Omental fat pad (tissue), 4 donors: ENCODE measurements around the gene EP300. TPM values are rescaled to one million over a fixed set of nuclear protein-coding genes. Genes with fewer than 3 reads are reported as not detected.

Experiments
- ATAC-seq: fragments of 150-250 bp; one replicate; pipeline ENCODE4 v1.9.1; 2016; ENCODE audit warnings: mild to moderate bottlenecking, moderate library complexity; ENCODE audit not compliant: low FRiP score
- DNase-seq: peaks from one replicate; pipeline ENCODE4 v3.0.0-alpha.2; 2019; ENCODE audit warnings: low spot score
- small RNA-seq: library from RNA; depleted of rRNA; stranded (forward); fragments of <200 nt; gene quantifications from one replicate; pipeline ENCODE3, GENCODE V24; 2016
- total RNA-seq, 4 donors: library from RNA; depleted of rRNA; stranded (reverse); fragments of >200 nt; gene quantifications; one replicate each; pipeline ENCODE4 v1.1.0, GENCODE V29; 2016
- TF ChIP-seq, protein P1 (sequence below), 3 donors: fragments of 450-650 bp; IDR thresholded peaks; one replicate each; pipeline ENCODE4 v1.5.1; 2016 to 2017; ENCODE audit warnings: antibody characterized with exemption in 3 of 3, mild to moderate bottlenecking in 3 of 3, moderate library complexity in 2 of 3

Gene EP300
- total RNA-seq, 4 donors from 2014 or later: 49.6 to 68.3 (median 58.7) TPM

DNA sequence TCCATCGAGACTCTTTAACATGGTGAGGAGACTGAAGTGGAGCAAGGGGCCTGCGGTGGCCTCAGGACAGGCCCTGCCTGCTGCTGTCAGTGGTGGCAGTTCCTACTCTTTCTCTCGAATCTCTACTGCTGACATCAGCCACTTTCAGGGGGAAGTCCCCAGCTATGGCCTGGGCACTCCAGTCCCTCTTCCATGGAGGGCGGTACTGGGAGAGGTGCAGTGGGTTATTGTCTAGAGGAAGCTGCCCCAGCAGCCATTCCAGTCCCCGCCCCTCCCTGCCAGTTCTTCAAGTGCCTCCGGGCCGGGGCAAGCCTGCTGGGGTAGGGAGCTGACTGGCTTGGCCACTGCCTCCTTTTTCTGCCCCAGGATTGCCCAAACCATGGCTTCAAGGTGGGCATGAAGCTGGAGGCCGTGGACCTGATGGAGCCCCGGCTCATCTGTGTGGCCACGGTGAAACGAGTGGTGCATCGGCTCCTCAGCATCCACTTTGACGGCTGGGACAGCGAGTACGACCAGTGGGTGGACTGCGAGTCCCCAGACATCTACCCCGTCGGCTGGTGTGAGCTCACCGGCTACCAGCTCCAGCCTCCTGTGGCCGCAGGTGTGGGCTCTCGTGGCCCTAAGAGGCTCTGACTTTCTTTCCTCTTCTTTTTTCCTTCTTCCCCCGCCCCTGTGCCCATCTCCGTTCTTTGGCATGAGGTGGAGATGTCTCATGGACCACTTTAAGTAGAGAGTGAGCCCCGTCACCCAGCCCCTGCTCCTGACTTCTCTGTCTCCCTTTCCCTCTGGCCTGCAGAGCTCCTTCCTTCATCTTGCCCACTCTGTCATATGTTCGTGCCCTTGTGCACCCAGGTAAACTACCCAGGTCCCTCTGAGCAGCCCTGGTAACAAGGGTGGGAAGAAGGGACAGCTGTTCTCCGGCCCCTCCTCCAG lies 134.6 kb downstream of the EP300 start:
- TF ChIP-seq, protein P1, sequence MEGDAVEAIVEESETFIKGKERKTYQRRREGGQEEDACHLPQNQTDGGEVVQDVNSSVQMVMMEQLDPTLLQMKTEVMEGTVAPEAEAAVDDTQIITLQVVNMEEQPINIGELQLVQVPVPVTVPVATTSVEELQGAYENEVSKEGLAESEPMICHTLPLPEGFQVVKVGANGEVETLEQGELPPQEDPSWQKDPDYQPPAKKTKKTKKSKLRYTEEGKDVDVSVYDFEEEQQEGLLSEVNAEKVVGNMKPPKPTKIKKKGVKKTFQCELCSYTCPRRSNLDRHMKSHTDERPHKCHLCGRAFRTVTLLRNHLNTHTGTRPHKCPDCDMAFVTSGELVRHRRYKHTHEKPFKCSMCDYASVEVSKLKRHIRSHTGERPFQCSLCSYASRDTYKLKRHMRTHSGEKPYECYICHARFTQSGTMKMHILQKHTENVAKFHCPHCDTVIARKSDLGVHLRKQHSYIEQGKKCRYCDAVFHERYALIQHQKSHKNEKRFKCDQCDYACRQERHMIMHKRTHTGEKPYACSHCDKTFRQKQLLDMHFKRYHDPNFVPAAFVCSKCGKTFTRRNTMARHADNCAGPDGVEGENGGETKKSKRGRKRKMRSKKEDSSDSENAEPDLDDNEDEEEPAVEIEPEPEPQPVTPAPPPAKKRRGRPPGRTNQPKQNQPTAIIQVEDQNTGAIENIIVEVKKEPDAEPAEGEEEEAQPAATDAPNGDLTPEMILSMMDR (IDR thresholded peaks at IDR 0.05): no peak
- no peak for ATAC-seq
- DNase-seq: no peak

GRCh38 chr22:41229215-41229614 lies 136.8 kb downstream of the EP300 start:
- TF ChIP-seq, protein P1 (IDR thresholded peaks at IDR 0.05): no peak
- no peak for ATAC-seq
- no peak for DNase-seq

Small RNA genes lying within 50 kb of the gene (small RNA-seq; reads per million reads assigned to genes)
- gene RF00019: not detected
- not detected for gene RNU6-375P

Other genes starting within 250 kb of the EP300 start
- 100 to 1,000 TPM; 118 to 228 (median 185) TPM for gene ST13, start 236.0 kb upstream of the EP300 start, total RNA-seq
- gene XPNPEP3, start 235.4 kb upstream of the EP300 start, total RNA-seq: 10 to 100 TPM; 10.1 to 19.1 (median 12.2) TPM
- gene DNAJB7, start 230.5 kb upstream of the EP300 start, total RNA-seq: not detected
- 10 to 100 TPM; 27.1 to 41.0 (median 39.1) TPM for gene RBX1, start 141.2 kb upstream of the EP300 start, total RNA-seq
- gene L3MBTL2, start 112.7 kb downstream of the EP300 start, total RNA-seq: 10 to 100 TPM in 3 of 4 donors, 1 to 10 TPM in 1; 8.9 to 19.1 (median 16.0) TPM
- gene CHADL, start 148.3 kb downstream of the EP300 start, total RNA-seq: 1 to 10 TPM in 3 of 4 donors, under 1 TPM in 1; 0.56 to 2.5 (median 1.4) TPM
- gene RANGAP1, start 193.6 kb downstream of the EP300 start, total RNA-seq: 10 to 100 TPM; 30.9 to 49.8 (median 34.1) TPM
- gene ZC3H7B, start 208.9 kb downstream of the EP300 start, total RNA-seq: 10 to 100 TPM; 32.9 to 39.4 (median 35.9) TPM